ENCODE data around the gene CARD8.

Gene CARD8

GRCh38 chr19:48203222-48203793 lies 52.4 kb downstream of the CARD8 start:
- Histone ChIP-seq H3K27ac (peak overlapping the region; percentile 75 to 76), H3K36me3 (no peaks in the 10 kb centered on the region), H3K4me3 (peak overlapping the region; percentile 63 to 73), H3K4me1 (peaks cover 0 to 13% (median 9%) of the 10 kb centered on the region in 4 donors), H3K9me3 (no peaks in the 10 kb centered on the region), H3K27me3 (no peaks in the 10 kb centered on the region)
- no peak for TF ChIP-seq CTCF (IDR thresholded peaks at IDR 0.05)
- no peak for DNase-seq
- intact Hi-C loops (cut with DNase I; ENCODE audit: low total_unique reads) = no loop called here

GRCh38 chr19:48196933-48197665 lies 58.6 kb downstream of the CARD8 start:
- Histone ChIP-seq H3K4me3 (no peak overlapping the region), H3K27me3 (no peaks in the 10 kb centered on the region), H3K9me3 (no peaks in the 10 kb centered on the region), H3K36me3 (peaks cover 0 to 16% (median 0%) of the 10 kb centered on the region in 3 donors), H3K4me1 (no peaks in the 10 kb centered on the region), H3K27ac (no peak overlapping the region)
- no peak for DNase-seq
- intact Hi-C loops (cut with DNase I; ENCODE audit: low total_unique reads) = no loop called here
- TF ChIP-seq CTCF (IDR thresholded peaks at IDR 0.05) = no peak

GRCh38 chr19:48196321-48196763 lies 59.4 kb downstream of the CARD8 start:
- Histone ChIP-seq H3K4me1 (no peaks in the 10 kb centered on the region), H3K4me3 (no peak overlapping the region), H3K27ac (no peak overlapping the region), H3K36me3 (peaks cover 0 to 21% (median 0%) of the 10 kb centered on the region in 3 donors), H3K27me3 (no peaks in the 10 kb centered on the region), H3K9me3 (no peaks in the 10 kb centered on the region)
- TF ChIP-seq CTCF (IDR thresholded peaks at IDR 0.05) = no peak
- no peak for DNase-seq
- intact Hi-C loops (cut with DNase I; ENCODE audit: low total_unique reads) = no loop called here

- intact Hi-C loops (cut with DNase I; ENCODE audit: low total_unique reads) = no loop called here
- no peak overlapping the region for H3K27ac ChIP-seq
- no peak for TF ChIP-seq CTCF (IDR thresholded peaks at IDR 0.05)
- no peak overlapping the region for H3K4me3 ChIP-seq
- H3K27me3 ChIP-seq = no peaks in the 10 kb centered on the region
- no peaks in the 10 kb centered on the region for H3K4me1 ChIP-seq
- DNase-seq = peak in 1 of 2 donors; percentile 42
- peaks cover 0 to 21% (median 0%) of the 10 kb centered on the region in 3 donors for H3K36me3 ChIP-seq
- no peaks in the 10 kb centered on the region for H3K9me3 ChIP-seq
These were observed 60.6 kb downstream of the CARD8 start for GRCh38 chr19:48194844-48195830.

- no peaks in the 10 kb centered on the region for H3K27me3 ChIP-seq
- peak; percentile 12 to 33 for TF ChIP-seq CTCF (IDR thresholded peaks at IDR 0.05)
- no peak overlapping the region for H3K4me3 ChIP-seq
- no peak overlapping the region for H3K27ac ChIP-seq
- H3K4me1 ChIP-seq = no peaks in the 10 kb centered on the region
- DNase-seq = peak in 1 of 2 donors; percentile 57
- no peaks in the 10 kb centered on the region for H3K9me3 ChIP-seq
- intact Hi-C loops (cut with DNase I; ENCODE audit: low total_unique reads) = no loop called here
- peaks cover 0 to 26% (median 0%) of the 10 kb centered on the region in 3 donors for H3K36me3 ChIP-seq
These were observed 61.5 kb downstream of the CARD8 start for GRCh38 chr19:48194041-48194843.

Measured in tibial artery (tissue), 4 donors.